Activated CD4-positive, alpha-beta T cell treated with anti-CD3 and anti-CD28 coated beads, Interleukin-2, amount 50 U/mL, for 16 hours (primary cell): ENCODE results near the gene ZNF438.
"Not testable (repeated sequence)": the region's sequence is repeated elsewhere in the genome, so short reads cannot be mapped to it uniquely, and the experiment has no call there.

Experiments used
- DNase-seq: peaks from one replicate; pipeline ENCODE4 v3.0.0-alpha.2; 2020

ZNF438 gene

DNA sequence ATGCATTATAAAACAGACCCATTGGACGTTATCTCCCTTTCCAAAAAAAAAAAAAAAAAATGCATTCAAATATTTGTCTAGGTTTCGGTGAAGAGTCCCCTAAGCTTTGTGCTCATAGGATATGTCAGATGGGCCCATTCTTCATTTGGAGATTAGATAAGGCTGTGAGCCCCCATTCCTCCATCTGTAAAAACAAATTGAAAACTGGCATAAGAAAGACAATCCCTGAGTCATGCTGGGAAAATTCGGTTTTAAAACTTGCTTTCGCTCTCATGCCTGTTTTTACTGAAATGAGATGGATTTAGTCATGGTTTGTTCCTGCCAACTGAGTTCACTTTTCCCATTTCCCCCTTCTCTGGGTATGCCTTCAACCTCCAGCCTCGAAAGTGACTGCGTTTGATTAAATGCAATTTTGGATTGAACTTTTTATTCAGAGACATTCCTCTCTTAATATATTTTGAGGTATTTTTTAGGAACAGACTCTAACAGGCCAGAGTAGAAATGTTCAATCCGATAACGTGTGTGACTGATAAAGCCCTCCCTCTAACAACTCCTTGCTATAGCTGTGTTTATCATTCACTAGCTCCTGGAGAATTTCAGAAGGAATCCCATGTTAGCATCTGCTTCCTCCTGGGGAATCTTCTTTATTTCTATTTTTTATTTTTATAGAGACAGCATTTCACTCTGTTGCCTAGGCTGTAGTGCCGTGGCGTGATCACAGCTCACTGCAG, 211.2 kb downstream of the ZNF438 start:
- no peak for DNase-seq

DNA sequence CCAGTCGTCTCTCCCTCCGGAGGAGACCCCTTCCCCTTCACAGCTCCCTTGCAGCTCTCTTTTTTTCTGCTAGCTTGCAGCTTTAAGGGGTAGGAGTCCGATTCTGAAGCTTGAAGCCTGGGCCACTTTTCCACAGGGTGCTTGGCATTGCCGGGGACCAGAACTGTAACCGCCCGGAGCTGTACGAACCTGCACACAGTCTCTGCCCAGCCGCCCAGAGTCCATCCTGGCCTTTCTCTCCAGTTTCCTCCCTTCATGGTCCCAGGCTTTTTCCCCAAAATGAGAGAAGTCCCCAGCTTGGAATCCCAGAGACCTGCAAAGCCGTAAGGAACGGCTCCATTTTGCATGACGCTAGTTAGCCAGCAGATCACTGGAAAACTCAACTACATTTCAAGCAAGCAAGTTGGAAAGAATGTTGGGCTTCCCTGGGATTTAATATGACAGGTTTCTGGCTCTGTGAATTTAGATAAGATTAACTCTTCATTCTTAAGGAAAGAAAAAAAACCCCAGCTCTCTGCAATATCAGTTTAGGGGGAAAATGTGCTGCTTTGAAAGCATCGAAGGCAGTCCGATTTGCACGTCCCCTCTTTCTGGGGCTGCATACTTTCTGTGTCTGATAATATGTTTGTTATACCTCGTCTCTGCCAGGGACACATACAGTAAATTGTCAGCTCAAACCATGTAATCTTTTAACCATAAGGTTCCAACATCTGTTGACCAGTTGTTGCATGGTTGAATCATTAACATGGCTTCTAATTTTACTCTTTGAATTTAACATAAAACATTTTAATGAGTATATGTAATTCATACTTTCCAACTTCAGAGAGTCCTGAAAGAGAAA, 212.1 kb downstream of the ZNF438 start:
- no peak for DNase-seq

DNA sequence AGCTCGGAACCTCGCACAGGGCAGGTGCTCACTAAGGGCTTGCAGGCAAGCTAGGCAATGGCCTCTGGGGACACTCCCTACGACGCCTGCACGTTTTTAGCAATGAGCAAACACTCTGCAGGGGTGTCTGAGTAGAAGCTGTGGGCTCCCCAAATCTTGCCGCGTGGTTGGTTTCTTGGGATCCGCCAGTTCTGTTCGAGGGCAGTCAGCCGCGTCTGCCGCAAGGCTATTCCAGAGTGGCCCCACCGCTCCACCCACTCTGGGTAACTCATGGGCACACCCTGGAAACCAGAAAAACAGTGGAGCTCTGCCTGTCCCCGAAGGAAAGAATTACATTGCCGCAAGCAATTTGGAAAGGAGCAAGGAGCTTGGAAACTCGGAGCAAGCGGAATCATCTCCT, 212.8 kb downstream of the ZNF438 start:
- DNase-seq: no peak

DNA sequence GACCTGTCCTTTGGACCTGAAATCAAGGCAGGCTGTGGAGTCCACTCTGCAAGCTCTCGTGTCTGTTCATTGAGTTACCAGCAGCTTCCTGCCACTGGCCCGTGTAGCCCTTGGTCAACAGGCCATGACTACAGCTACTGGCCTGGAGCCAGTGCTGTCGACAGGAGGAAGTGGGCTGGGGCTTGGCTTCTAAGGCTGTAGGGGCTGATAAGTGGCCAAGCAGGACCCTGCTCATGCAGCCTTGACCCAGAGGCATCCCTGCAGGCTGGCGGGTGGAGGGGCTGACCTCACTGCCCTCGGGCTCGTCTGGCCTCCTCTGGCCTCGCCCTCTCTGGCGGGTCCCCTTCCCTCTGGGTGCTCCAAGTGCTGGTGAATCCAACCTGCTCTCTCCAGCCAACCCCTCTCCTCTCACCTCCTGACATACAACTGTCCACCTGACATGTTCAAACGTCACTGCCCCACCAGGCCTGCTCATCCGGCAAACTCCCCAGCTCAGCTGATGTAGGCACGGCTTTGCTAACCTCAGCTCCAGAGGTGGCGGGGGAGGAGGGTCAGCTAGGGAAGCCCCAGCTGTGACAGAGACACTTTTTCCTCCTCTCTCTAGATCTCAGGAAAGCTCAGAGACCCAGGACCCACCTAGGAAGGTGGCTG, 213.5 kb downstream of the ZNF438 start:
- DNase-seq: no peak

DNA sequence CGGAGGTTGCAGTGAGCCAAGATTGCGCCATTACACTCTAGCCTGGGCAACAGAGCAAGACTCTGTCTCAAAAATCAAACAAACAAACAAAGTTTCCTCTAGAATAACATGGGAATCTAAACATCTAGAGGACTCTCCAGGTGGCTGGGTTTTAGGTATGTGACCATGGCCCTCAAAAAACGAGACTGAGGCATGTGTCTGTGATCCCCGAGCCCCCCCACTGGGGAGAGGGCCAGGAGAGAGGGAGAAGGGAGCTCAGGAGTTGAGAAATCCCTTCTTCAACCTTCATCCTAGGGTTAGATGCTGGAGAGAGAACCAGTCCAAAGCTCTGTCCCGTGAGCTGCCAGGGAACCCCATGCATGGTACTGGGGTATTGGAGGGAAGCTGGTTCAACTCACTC, 214.1 kb downstream of the ZNF438 start:
- DNase-seq: no peak

DNA sequence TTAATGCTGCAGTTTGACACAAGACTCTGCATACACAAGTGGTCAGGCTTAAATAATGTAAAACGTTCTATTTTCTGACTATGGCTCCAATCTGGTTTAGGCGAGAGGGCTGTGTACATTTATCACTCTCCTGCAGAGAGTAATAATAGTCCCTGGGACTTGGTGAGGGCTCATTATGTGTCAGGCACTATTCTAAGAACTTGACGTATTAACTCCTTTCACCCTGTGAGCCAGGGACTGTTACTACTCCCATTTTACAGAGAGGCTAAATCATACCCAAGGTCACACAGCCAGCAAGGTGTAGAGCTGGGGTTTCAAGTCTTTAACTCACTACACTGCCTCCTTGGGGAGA, 214.9 kb downstream of the ZNF438 start:
- no peak for DNase-seq

DNA sequence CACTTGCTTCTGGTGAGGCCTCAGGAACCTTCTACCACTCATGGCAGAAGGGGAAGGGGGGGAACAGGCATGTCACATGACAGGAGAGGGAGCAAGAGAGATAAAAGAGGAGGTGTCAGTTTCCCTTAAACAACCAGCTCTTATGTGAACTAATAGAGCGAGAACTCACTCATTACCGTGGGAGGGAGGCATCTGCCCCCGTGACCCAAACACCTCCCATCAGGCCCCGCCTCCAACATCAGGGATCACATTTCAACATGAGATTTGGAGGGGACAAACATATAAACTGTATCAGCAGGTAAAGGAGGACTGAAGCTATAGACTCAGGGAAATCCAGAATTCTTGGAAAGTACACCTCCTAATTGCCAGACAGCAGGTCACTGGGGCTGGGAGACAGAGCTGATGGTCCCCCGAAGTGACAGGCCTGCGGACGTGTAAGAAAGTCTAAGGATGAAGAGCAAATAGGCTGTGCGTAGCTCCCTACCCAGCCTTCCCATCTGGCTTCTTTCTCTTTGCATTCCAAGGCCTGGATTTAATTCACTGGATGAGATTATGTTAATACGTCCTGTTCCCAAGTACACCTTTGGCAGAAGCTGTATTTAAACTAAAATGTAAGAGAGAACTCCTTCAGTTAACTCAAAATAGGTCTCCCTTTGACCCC, 215.4 kb downstream of the ZNF438 start:
- DNase-seq: no peak

DNA sequence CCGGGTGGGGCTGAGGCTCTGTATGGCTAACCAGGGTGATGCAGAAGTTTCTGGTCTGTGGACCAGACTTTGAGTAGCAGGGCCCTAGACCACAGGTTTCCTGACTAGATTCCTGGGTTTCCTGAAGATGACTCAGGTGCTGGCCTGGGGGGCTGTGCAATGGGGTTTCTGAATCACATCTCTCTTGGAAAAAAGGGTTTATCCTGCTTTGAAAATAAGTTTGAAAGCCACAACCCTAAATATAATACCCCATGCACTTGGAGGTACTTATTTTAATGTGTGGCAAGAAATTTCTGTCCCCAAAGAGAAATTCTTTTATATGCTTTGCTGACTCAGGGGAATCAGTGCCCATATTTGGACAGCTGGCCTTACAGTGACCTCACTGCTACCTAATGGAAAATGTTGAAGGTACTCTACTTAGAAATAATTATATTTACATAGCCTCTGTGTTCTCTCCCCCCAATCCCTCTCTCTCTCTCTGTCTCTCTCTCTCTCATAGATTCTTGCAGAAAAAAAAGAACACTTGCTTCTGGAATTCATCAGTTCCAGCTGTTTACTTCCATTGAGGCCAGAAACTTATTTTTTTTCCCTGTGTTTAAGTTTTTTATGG, 217.7 kb downstream of the ZNF438 start:
- no peak for DNase-seq

DNA sequence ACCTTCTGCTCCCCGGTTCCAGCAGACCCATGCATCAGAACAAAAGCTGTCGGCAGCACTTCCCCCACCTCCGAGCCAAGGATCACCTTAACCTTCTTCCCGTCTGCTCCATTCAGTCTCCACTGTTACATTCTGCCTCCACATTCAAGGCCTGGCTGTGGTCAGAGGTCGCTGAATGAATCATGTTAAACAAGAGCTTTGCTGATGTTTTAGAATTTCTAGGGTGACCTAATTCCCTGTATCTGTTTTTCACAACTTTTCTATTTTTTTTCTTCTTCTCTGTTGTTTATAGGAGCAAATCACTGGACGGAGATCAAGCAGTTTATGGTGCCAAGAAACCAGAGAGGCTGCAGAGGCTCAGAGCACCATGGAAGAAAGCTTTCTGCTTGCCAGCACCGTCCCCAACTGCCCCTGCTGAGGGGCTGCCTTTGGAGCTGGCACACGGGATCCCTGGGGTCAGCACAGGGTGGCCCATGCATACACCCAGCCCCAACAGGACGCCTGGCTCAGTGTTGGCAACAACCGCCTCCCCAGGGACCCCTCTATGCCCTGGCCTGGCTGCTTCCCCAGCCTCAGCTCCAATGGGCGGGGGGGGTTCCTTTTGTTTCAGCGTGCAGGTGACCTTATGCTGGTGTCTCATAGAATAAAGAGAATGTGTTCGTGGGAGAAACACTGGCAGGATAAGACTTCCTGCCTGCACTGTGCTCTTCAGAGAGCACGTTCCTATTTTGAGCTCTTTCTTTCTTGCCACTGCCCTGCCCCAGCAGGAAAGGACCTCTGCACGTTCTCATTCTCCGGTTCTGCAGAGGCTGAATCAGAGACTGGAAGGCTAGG, 219.4 kb downstream of the ZNF438 start:
- DNase-seq: no peak

DNA sequence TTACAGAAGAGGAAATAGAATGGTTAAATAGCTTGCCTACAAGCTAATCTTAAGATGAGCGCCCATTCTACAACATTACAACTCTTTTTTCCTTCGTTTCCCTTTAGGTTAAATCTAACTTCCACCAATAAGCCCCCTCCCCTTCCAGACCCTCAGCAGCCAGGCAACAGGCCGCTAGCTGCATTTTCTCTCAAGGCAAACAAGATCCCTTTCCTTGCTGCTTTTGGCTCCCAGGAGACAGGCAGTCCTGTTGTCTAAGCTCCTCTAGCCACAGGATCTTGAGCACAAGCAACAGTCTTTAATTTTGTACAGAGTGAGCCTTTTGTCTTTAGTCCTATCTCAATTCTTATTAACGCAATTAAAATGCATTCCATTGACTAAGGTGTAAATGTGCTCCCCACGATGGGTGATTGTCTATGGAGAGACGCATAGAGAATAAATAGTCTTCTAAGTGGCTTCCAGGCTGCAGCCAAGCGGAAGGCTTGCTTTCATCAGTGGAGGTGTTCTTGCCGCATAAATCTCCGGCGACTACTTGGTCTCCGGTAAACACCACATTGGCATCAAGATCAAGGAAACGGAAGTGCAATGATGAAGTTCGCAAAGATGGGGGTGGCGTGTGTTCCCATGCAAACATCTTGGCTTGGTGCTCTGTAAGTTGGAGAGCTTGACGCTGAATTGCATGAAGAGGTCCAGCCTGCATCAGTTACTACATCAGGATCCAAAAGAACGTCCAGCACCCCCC, 220.2 kb downstream of the ZNF438 start:
- DNase-seq: no peak

DNA sequence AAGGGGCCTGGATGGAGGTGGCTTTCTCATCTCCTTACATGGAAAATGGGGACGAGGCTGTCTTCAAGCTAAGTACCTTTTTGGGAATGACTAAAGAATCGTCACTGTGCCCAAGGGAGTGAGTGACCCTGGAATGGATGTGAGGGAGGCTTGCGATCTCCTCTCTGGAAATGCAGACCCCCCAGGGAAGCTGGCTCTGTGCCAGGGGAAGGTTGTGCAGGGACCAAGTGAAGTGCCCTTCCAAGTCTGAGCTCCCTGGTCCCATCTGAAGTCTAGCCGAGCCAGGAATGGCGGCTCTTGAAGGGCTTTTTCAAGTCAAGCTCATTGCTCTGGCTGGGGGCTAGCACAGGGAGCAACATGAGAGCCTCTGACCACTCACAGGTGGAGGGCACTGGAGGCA, 221.2 kb downstream of the ZNF438 start:
- DNase-seq: no peak

DNA sequence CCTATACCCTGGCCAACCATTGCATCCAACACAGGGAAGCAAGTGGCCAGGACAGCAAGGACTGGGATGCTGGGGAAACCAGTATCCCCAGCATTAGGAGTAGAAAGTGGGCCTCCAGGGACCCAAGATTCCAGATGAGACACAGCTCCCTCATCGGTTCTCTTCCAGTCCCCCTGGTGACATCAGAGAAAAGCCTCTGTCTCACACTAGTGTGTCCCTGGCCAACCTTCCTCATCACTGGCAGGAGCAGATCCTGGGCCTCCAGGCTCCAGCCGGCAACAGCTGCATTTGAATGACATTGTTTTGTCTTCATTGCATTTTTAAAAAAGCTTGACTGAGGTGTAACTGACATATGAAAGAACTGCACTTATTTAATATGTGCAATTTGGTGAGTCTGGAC, 224.8 kb downstream of the ZNF438 start:
- DNase-seq: no peak

DNA sequence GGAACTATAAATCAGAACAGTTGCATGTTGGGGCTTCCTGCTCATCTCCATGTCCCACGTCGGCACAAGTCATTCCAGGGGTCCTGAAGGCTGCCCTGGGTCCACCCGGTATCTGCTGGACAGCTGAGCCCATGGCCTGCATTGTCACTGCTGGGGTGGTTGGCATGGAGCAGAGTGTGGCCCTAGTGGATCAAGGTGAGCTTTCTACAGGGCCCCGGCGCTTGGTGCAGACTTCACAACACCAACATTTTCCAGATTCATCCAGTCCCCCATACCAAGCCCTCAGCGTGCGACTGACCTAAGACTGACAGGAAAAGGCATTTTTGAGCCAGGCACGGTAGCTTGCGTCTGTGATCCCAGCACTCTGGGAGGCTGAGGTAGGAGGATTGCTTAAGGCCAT, 226.6 kb downstream of the ZNF438 start:
- DNase-seq: no peak

DNA sequence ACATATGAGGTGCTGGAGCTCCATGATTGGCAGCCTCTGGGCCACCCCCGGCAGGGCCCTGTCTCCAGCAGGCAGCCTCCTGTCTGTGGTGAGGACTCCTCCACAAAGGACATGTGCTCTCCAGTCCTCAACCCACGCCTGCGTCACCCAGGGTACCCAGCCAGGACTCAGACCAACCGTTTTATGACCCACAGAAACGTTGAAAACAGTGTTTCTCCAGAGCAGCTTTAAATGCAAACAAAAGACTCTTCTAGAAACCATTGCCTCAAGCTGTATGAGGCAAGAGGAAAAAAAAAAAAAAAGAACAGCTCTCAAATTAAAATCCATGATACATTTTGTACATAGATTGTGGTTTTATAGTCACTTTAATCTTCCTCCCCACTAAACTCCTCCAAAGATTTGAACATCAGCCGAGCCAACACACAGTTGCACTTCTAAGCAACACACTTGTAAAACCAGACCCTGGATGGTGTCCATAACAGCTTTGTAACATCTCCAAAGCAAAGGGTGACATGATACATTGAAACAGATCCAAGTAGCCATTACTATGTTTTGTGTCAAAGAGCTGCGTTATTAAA, 227.1 kb downstream of the ZNF438 start:
- DNase-seq: no peak

DNA sequence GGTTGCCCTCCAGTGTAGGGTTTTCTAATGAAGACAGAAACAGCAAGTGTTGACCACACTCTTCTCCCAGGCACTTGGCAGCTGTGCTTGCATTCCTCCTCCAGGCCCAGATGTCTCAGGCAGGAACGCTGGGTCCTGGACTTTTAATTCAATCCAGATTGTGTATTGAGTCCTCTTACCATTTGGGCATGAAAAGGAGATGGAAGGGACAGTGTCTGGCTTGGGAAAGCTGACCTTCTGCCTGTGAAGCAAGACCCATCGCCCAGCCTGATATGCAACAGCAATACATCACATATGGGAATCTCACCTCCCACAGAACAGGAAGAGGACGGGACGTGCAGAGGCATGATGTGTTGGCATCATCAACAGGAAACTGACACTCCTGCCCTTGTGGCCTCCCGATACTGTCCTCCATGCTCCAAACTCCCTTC, 227.8 kb downstream of the ZNF438 start:
- no peak for DNase-seq

DNA sequence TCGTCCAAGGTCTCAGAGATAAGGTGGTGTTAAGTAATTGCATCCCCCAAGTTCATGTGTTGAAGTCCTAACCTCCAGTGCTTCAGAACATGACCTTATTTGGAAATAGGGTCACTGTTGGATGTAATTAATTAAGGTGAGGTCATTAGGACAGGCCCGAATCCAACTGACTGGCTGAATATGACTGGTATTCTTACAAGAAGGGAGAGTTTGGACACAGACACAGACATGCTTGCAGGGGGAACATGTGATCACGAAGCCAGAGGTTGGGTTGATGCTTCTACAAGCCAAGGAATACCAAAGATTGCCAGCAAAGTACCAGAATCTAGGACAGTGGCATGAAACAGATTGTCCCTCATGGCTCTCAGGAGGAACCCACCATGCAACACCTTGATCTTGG, 228.6 kb downstream of the ZNF438 start:
- no peak for DNase-seq

DNA sequence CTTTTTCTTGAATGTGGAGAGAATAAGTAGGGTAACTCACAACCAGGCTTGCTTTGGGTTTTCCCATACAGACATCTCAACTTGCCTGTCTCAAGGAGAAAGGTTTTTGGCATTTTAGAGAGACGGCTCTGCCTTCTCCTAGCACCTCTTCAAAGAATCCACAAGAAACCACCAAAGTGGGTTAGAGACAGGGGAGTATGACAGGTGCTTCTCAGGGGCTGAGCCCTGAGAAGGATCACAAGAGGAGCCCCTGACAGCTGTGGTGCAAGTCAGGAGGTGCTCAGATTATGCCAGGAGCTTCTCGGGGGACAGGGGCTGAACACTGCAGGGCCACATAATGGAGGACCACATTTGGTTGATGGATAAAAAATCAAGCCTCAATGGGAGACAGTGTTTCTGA, 231.3 kb downstream of the ZNF438 start:
- DNase-seq: no peak

DNA sequence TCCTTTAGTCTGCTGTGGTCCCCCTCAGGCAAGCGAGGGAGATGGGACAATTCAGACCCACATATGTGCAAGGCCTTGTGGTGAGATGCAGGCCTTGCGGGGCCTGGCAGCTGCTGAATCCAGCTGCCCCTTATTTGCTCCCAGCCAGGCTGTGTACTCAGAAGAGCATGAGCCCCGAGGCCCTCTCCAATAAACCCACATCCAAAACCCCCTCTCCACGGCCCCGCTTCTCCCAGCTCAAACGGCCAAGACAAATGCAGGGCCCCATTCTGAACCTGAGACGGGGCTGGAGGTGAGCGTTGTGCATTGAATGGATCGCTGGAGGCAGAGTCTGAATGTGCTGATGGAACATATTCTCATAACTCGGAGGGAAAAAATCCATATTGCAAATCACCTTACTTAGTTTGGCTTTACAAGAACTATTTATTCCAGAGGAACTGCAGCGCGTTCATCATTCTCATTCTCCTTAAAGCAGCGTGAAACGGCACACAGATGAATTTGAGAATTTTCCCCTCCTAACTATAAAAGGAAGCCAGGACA, 232.9 kb downstream of the ZNF438 start:
- DNase-seq: no peak

DNA sequence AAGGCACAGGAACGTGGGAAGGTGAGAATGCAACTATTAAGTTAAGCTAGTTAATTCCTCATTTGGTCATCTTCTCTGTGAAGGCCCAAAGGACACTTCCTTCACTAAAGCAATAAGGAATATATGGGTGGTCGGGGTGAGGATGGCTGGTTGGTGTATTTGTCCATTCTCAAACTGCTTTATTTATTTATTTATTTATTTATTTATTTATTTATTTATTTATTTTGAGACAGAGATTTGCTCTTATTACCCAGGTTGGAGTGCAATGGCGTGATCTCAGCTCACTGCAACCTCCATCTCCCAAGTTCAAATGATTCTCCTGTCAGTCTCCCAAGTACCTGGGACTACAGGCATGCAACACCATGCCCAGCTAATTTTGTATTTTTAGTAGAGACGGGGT, 236.6 kb downstream of the ZNF438 start:
- DNase-seq: not testable (repeated sequence)
